ENCODE results near the gene ATG5. TPM values are rescaled to one million over a fixed set of nuclear protein-coding genes. Genes with fewer than 3 reads are reported as not detected.
"Not testable (repeated sequence)": the region's sequence is repeated elsewhere in the genome, so short reads cannot be mapped to it uniquely, and the experiment has no call there.

Gene ATG5
- total RNA-seq, 2 donors from 2014 or later, result 28.4 to 30.1 TPM

DNA sequence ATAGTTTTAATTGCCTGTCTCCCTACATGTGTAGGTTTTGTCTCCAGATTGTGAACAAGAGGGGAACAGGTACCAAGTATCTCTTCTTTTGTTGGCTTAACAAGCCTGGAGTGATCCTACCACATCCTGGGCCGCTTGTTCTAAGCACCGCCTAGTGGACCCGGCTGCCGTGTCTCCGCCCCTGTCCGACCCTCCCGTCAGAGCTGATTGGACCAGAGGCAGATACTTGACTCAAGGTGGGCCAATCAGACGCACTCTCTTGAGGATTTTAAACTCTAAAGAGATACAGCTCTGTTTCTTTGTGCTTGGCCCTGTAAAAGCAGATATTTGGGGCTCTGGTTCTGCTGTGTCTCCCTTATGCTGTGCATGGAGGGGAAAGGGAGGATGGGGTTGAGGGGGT is 171.2 kb downstream of the ATG5 start:
- Histone ChIP-seq H3K4me3 (no peak overlapping the region), H3K27me3 (replicated peaks; ENCODE audit: insufficient read depth) (no peaks in the 10 kb centered on the region), H3K36me3 (no peaks in the 10 kb centered on the region), H3K9me3 (no peaks in the 10 kb centered on the region), H3K27ac (no peak overlapping the region), H3K4me1 (ENCODE audit: control insufficient read depth in 1 of 2, low read depth in 2 of 2) (no peaks in the 10 kb centered on the region)
- TF ChIP-seq, protein P1, sequence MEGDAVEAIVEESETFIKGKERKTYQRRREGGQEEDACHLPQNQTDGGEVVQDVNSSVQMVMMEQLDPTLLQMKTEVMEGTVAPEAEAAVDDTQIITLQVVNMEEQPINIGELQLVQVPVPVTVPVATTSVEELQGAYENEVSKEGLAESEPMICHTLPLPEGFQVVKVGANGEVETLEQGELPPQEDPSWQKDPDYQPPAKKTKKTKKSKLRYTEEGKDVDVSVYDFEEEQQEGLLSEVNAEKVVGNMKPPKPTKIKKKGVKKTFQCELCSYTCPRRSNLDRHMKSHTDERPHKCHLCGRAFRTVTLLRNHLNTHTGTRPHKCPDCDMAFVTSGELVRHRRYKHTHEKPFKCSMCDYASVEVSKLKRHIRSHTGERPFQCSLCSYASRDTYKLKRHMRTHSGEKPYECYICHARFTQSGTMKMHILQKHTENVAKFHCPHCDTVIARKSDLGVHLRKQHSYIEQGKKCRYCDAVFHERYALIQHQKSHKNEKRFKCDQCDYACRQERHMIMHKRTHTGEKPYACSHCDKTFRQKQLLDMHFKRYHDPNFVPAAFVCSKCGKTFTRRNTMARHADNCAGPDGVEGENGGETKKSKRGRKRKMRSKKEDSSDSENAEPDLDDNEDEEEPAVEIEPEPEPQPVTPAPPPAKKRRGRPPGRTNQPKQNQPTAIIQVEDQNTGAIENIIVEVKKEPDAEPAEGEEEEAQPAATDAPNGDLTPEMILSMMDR (IDR thresholded peaks at IDR 0.05), result no peak
- DNase-seq (ENCODE audit: low spot score) (no peak), ATAC-seq (ENCODE audit: insufficient number of reproducible peaks, low FRiP score, low read depth) (no peak)

DNA sequence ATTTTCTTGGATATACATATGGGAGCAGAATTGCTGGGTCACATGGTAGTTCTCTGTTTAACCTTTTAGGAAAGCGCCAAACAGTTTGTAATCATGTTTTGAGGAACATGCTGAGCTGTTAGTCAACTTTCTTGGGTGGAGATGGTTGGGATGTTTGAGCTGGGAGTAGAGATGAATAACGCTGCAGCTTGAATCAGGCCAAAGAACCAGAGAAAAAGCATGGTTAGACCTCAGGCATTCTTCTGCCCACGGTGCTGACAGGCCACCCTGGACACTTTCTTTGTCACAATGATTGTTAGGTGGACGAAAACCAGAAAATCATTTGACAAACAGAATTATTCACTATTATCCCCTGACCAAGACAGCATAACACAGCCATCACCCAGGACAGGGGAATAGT is 172.6 kb downstream of the ATG5 start:
- H3K9me3 ChIP-seq, result no peaks in the 10 kb centered on the region
- no peaks in the 10 kb centered on the region for H3K36me3 ChIP-seq
- ATAC-seq (ENCODE audit: insufficient number of reproducible peaks, low FRiP score, low read depth) (no peak), DNase-seq (ENCODE audit: low spot score) (no peak)
- H3K4me1 ChIP-seq (ENCODE audit: control insufficient read depth in 1 of 2, low read depth in 2 of 2), result no peaks in the 10 kb centered on the region
- H3K4me3 ChIP-seq, result no peak overlapping the region
- no peak overlapping the region for H3K27ac ChIP-seq
- no peaks in the 10 kb centered on the region for H3K27me3 ChIP-seq (replicated peaks; ENCODE audit: insufficient read depth)
- TF ChIP-seq, protein P1 (IDR thresholded peaks at IDR 0.05), result no peak

DNA sequence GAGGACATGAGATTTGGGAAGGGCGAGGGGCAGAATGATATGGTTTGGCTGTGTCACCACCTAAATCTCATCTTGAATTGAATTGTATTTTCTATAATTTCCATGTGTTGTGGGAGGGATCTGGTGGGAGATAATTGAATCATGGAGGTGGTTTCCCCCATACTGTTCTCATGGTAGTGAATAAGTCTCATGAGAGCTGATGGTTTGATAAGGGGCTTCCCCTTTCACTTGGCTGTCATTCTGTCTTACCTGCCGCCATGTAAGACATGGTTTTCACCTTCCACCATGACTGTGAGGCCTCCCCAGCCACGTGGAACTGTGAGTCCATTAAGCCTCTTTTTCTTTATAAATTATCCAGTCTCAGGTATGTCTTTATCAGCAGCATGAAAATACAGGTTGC is 173.1 kb downstream of the ATG5 start:
- H3K27ac ChIP-seq; ATAC-seq (ENCODE audit: insufficient number of reproducible peaks, low FRiP score, low read depth); H3K9me3 ChIP-seq; H3K4me1 ChIP-seq (ENCODE audit: control insufficient read depth in 1 of 2, low read depth in 2 of 2); H3K4me3 ChIP-seq; DNase-seq (ENCODE audit: low spot score); H3K27me3 ChIP-seq (replicated peaks; ENCODE audit: insufficient read depth); H3K36me3 ChIP-seq: not testable (repeated sequence)

DNA sequence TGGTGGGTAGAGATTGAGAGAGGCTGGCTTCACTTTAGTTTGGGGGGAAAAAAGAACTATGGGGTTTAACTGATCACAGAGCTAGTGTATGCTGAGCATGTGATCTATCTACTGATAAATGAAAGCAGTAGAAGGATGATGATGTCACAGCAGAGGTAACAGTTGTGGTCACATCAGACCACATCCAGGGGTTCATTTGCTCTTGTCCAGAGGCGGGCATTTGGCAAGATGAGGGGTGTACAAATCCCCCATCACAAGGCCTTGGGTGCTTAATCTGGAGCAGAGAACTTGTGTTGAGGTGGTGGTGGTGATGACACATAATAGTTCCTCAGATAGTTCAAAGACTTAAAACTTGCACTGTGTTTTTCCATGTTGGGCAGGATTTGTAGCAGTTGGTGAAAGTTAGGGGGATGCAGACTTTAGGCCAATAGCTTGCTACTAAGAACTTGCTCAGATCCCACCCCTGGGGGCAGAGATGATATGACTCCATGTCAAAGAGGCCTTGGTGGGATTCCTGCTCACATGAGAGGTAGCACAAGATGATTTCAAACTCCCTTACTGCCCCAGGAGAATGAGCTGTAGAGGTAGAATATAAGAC is 176.0 kb downstream of the ATG5 start:
- ATAC-seq (ENCODE audit: insufficient number of reproducible peaks, low FRiP score, low read depth) (no peak), DNase-seq (ENCODE audit: low spot score) (no peak)
- Histone ChIP-seq H3K9me3 (no peaks in the 10 kb centered on the region), H3K4me1 (ENCODE audit: control insufficient read depth in 1 of 2, low read depth in 2 of 2) (no peaks in the 10 kb centered on the region), H3K36me3 (no peaks in the 10 kb centered on the region), H3K27me3 (replicated peaks; ENCODE audit: insufficient read depth) (no peaks in the 10 kb centered on the region), H3K4me3 (no peak overlapping the region), H3K27ac (no peak overlapping the region)
- TF ChIP-seq, protein P1 (IDR thresholded peaks at IDR 0.05), result no peak

DNA sequence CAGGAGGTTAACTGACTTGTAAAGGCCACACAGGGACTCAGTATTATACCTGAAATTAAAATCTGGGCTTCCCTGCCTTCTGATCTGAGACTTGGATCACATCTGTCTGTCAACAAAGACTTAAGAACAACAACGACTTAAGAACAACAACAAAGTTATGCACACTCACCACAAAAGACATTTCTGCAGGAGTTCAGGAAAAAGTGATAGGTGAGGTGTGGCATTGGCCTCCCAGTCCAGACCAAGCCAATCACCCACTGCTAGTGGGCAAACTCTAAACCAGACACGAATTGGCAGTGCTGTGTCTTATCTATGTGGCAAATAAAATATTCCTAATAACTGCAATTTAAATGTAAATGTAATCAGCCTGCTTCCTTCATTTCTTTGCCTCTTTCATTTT is 178.1 kb downstream of the ATG5 start:
- ATAC-seq (ENCODE audit: insufficient number of reproducible peaks, low FRiP score, low read depth), result no peak
- H3K27me3 ChIP-seq (replicated peaks; ENCODE audit: insufficient read depth), result no peaks in the 10 kb centered on the region
- H3K9me3 ChIP-seq, result no peaks in the 10 kb centered on the region
- H3K36me3 ChIP-seq, result no peaks in the 10 kb centered on the region
- no peak overlapping the region for H3K27ac ChIP-seq
- no peak overlapping the region for H3K4me3 ChIP-seq
- TF ChIP-seq, protein P1 (IDR thresholded peaks at IDR 0.05), result no peak
- no peaks in the 10 kb centered on the region for H3K4me1 ChIP-seq (ENCODE audit: control insufficient read depth in 1 of 2, low read depth in 2 of 2)
- no peak for DNase-seq (ENCODE audit: low spot score)

DNA sequence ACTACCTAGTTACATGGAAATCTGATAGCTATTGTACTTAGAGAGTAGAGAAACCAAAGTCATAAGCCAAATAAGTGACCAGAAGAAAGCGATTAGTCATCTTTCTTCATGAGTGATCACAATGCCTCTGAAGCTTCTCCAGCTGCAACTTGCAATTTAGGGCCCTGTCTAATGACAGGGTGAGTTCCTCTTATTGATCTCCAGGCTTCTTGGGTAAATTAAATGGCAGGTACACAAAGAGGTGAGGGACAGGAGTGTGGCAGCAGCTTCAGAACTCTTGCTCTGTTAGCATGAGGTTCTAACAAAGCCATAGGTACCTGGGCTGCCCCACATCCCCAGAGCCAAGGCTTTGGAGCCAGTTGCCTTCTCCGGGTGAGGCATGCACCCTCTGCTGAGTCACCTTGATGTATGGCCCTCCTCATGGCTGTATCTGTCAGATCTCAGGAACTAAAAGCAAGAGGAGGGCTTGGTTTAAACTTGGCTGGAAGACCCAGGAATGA is 178.7 kb downstream of the ATG5 start:
- DNase-seq (ENCODE audit: low spot score) (no peak), ATAC-seq (ENCODE audit: insufficient number of reproducible peaks, low FRiP score, low read depth) (no peak)
- Histone ChIP-seq H3K27ac (no peak overlapping the region), H3K4me3 (no peak overlapping the region), H3K27me3 (replicated peaks; ENCODE audit: insufficient read depth) (no peaks in the 10 kb centered on the region), H3K36me3 (no peaks in the 10 kb centered on the region), H3K4me1 (ENCODE audit: control insufficient read depth in 1 of 2, low read depth in 2 of 2) (no peaks in the 10 kb centered on the region), H3K9me3 (no peaks in the 10 kb centered on the region)
- TF ChIP-seq, protein P1 (IDR thresholded peaks at IDR 0.05), result no peak
